SK-N-MC (cell line): ENCODE measurements around the gene TCTN1.

ENCODE experiments used
- EZH2 ChIP-seq: fragments of 200-600 bp; sonication (generic); IDR thresholded peaks from one replicate; pipeline ENCODE4 v1.6.1; 2017; ENCODE audit warnings: antibody characterized with exemption
- FOXP2 ChIP-seq: optimal IDR thresholded peaks from 2 replicates; pipeline ENCODE3; 2011; ENCODE audit warnings: mild to moderate bottlenecking, moderate library complexity; ENCODE audit not compliant: insufficient read depth; ENCODE audit errors: extremely low read length, control extremely low read depth
- POLR2AphosphoS5 ChIP-seq: IDR thresholded peaks from 2 replicates; pipeline ENCODE4 v1.6.1; 2012; ENCODE audit warnings: mild to moderate bottlenecking, low read depth, low read length, borderline replicate concordance

- TF ChIP-seq EZH2 (no peak), POLR2AphosphoS5 (no peak), FOXP2 (no peak)
Measured at GRCh38 chr12:110687396-110688169, 73.7 kb downstream of the TCTN1 start.
